PC-9 (cell line): Measurements from ENCODE around the gene NUTF2. TPM values are rescaled to one million over a fixed set of nuclear protein-coding genes. Genes with fewer than 3 reads are reported as not detected.

Source experiments
- BruUV-seq: library from RNA; stranded (reverse); fragments of 400-500 nt; replicated peaks from 2 replicates; lab custom pipeline; 2021; lab: Mats Ljungman, UMichigan
- CTCF ChIA-PET: fragments of 300-600 bp; sonication (Branson Sonifier 250); formaldehyde crosslinking; loops from one replicate; lab custom pipeline; 2022; ENCODE audit warnings: antibody characterized with exemption; lab: Charles Lee
- POLR2A ChIA-PET: fragments of 300-600 bp; sonication (Branson Sonifier 250); formaldehyde crosslinking; loops from one replicate; lab custom pipeline; 2022; ENCODE audit warnings: antibody characterized with exemption; ENCODE audit not compliant: unreplicated experiment; lab: Charles Lee
- DNase-seq, 2 experiments: peaks; one replicate each; pipeline versions ENCODE4 v3.0.0 to v3.0.0-alpha.2; 2015 to 2022; ENCODE audit warnings: mixed read lengths in 1 of 2
- H2AFZ ChIP-seq: fragments of 200-600 bp; sonication (generic); 2 replicates; pipeline ENCODE4 v1.8.1; 2017; ENCODE audit warnings: antibody characterized with exemption
- H3F3A ChIP-seq: fragments of 200-600 bp; sonication (generic); 2 replicates; pipeline ENCODE4 v1.8.1; 2017; ENCODE audit warnings: antibody characterized with exemption, mild to moderate bottlenecking, low read depth; ENCODE audit not compliant: insufficient read depth
- H3K27ac ChIP-seq: fragments of 200-600 bp; sonication (generic); 2 replicates; pipeline ENCODE4 v1.6.1; 2016; ENCODE audit warnings: mixed run types
- H3K27me3 ChIP-seq: fragments of 200-600 bp; sonication (generic); 2 replicates; pipeline ENCODE4 v1.6.1; 2016; ENCODE audit warnings: low read depth, mixed run types; ENCODE audit not compliant: insufficient read depth
- H3K36me3 ChIP-seq: fragments of 200-600 bp; sonication (generic); 2 replicates; pipeline ENCODE4 v1.6.1; 2016; ENCODE audit warnings: low read depth, mixed run types
- H3K4me1 ChIP-seq: fragments of 200-600 bp; sonication (generic); replicated peaks from 2 replicates; pipeline ENCODE4 v1.6.1; 2016; ENCODE audit warnings: mixed run types; ENCODE audit not compliant: insufficient read depth
- H3K4me2 ChIP-seq: fragments of 200-600 bp; sonication (generic); 2 replicates; pipeline ENCODE4 v1.6.1; 2017; ENCODE audit warnings: mixed run types
- H3K4me3 ChIP-seq: fragments of 200-600 bp; sonication (generic); 2 replicates; pipeline ENCODE4 v1.6.1; 2016; ENCODE audit warnings: mixed run types
- H3K79me2 ChIP-seq: fragments of 200-600 bp; sonication (generic); 2 replicates; pipeline ENCODE4 v1.6.1; 2017; ENCODE audit warnings: low read depth, mixed run types
- H3K9me2 ChIP-seq: fragments of 200-600 bp; sonication (generic); 2 replicates; pipeline ENCODE4 v1.8.1; 2017; ENCODE audit warnings: mild to moderate bottlenecking; ENCODE audit not compliant: insufficient read depth
- H3K9me3 ChIP-seq: fragments of 200-600 bp; sonication (generic); 2 replicates; pipeline ENCODE4 v1.8.1; 2016; ENCODE audit warnings: low read depth; ENCODE audit not compliant: insufficient read depth
- H4K20me1 ChIP-seq: fragments of 200-600 bp; sonication (generic); 2 replicates; pipeline ENCODE4 v1.8.1; 2017; ENCODE audit not compliant: insufficient read depth
- EZH2 ChIP-seq: fragments of 200-600 bp; sonication (generic); IDR thresholded peaks from 2 replicates; pipeline ENCODE4 v1.8.0; 2017; ENCODE audit warnings: antibody characterized with exemption, low read depth
- intact Hi-C: fragments of 100-400 bp; cut with micrococcal nuclease; formaldehyde crosslinking; loops from one replicate; pipeline ENCODE4 v1.10.0; 2022; ENCODE audit not compliant: unreplicated experiment
- total RNA-seq: library from RNA; stranded (reverse); gene quantifications from 2 replicates; pipeline ENCODE4 v1.2.3, GENCODE V29; 2021
- TF ChIP-seq, protein P1 (sequence below): fragments of 200-600 bp; sonication (generic); conservative IDR thresholded peaks from 2 replicates; pipeline ENCODE4 v1.6.1; 2017; ENCODE audit warnings: mixed run types, antibody characterized with exemption, mild to moderate bottlenecking, moderate library complexity

NUTF2 gene
- total RNA-seq, 1 experiment from 2014 or later, result 147 TPM

DNA sequence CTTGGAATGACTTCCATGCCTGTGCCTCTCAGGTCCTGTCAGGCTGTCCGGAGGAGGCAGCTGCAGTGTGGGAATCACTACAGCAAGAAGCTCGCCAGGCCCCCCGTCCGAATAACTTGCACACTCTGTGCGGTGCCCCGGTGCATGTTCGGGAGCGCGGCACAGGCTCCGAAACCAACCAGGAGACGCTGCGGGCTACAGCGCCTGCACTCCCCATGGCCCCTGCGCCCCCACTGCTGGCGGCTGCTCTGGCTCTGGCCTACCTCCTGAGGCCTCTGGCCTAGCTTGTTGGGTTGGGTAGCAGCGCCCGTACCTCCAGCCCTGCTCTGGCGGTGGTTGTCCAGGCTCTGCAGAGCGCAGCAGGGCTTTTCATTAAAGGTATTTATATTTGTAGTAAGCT, 39.2 kb downstream of the NUTF2 start:
- CTCF ChIA-PET, result no interaction called here
- TF ChIP-seq, protein P1, sequence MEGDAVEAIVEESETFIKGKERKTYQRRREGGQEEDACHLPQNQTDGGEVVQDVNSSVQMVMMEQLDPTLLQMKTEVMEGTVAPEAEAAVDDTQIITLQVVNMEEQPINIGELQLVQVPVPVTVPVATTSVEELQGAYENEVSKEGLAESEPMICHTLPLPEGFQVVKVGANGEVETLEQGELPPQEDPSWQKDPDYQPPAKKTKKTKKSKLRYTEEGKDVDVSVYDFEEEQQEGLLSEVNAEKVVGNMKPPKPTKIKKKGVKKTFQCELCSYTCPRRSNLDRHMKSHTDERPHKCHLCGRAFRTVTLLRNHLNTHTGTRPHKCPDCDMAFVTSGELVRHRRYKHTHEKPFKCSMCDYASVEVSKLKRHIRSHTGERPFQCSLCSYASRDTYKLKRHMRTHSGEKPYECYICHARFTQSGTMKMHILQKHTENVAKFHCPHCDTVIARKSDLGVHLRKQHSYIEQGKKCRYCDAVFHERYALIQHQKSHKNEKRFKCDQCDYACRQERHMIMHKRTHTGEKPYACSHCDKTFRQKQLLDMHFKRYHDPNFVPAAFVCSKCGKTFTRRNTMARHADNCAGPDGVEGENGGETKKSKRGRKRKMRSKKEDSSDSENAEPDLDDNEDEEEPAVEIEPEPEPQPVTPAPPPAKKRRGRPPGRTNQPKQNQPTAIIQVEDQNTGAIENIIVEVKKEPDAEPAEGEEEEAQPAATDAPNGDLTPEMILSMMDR, result no peak
- no peak for TF ChIP-seq EZH2
- Histone ChIP-seq H3F3A (peaks cover 5% of the 10 kb centered on the region; the same call in 1 of the 2 replicates), H3K9me3 (no peaks in the 10 kb centered on the region), H3K4me3 (no peak overlapping the region), H3K36me3 (peaks cover 4% of the 10 kb centered on the region; the same call in 1 of the 2 replicates), H3K27me3 (no peaks in the 10 kb centered on the region), H3K9me2 (no peaks in the 10 kb centered on the region), H2AFZ (no peak overlapping the region), H3K4me1 (no peaks in the 10 kb centered on the region), H3K4me2 (no peak overlapping the region), H3K79me2 (no peaks in the 10 kb centered on the region), H4K20me1 (no peaks in the 10 kb centered on the region), H3K27ac (no peak overlapping the region)
- no peak for DNase-seq
- intact Hi-C loops, result no loop called here
- POLR2A ChIA-PET, result no interaction called here
- BruUV-seq, result no TSS peak

DNA sequence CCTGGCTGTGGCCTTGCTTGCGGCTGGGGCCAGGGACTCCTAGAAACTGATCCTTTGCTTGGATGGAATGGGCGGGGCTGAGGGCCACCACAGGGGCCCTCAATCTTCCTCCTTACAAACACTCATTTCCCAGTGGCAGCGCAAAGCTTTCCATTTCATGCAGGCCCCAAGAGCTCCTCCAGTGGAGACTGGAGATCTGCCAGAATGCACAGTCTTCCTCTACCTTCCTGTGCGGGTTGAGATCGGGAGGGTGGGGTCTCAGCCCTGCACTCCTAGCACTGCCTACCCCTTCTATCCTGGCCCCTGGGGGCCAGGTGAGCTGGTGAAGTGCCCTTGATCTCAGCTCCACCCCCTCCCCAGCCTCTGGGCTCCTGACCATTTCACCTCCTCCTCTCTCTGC, 39.7 kb downstream of the NUTF2 start:
- Histone ChIP-seq H3K4me3 (no peak overlapping the region), H3K79me2 (no peaks in the 10 kb centered on the region), H3K9me3 (no peaks in the 10 kb centered on the region), H3K27ac (no peak overlapping the region), H3K27me3 (no peaks in the 10 kb centered on the region), H4K20me1 (no peaks in the 10 kb centered on the region), H3K36me3 (peaks cover 4% of the 10 kb centered on the region; the same call in 1 of the 2 replicates), H3F3A (peaks cover 5% of the 10 kb centered on the region; the same call in 1 of the 2 replicates), H3K9me2 (no peaks in the 10 kb centered on the region), H3K4me2 (no peak overlapping the region), H2AFZ (no peak overlapping the region), H3K4me1 (no peaks in the 10 kb centered on the region)
- DNase-seq, result no peak
- CTCF ChIA-PET, result no interaction called here
- TF ChIP-seq EZH2, result no peak
- TF ChIP-seq, protein P1, result no peak
- intact Hi-C loops, result no loop called here
- POLR2A ChIA-PET, result no interaction called here
- BruUV-seq, result no TSS peak

DNA sequence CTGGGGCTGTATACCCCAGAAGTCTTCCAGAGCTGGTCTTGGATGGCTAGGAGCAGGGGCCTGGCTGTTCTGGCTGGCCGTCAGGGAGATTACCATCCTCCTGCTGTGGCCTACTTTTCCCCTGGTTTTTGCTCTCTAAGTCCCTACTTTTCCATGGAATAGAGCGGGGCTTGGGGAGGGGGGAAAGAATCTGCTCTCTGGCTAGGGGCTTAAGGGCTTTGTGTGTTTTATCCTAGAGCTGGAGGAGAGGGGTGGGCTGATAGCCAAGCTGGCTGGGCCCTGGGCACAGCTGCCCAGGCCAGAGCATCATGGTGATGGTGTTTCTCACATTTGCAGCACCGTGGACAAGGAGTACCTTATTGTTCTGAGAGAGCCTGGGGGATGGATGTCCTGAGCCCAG, 41.6 kb downstream of the NUTF2 start:
- Histone ChIP-seq H3K9me3 (no peaks in the 10 kb centered on the region), H4K20me1 (no peaks in the 10 kb centered on the region), H3K4me2 (no peak overlapping the region), H3K79me2 (peaks cover 2% of the 10 kb centered on the region), H2AFZ (no peak overlapping the region), H3K9me2 (no peaks in the 10 kb centered on the region), H3K4me3 (no peak overlapping the region), H3K27me3 (no peaks in the 10 kb centered on the region), H3K36me3 (no peaks in the 10 kb centered on the region), H3K4me1 (peaks cover 5% of the 10 kb centered on the region; the same call in 1 of the 2 replicates), H3F3A (peaks cover 10% of the 10 kb centered on the region; the same call in 1 of the 2 replicates), H3K27ac (no peak overlapping the region)
- no peak for TF ChIP-seq EZH2
- TF ChIP-seq, protein P1, result no peak
- no peak for DNase-seq
- no TSS peak for BruUV-seq
- intact Hi-C loops, result no loop called here
- CTCF ChIA-PET, result no interaction called here
- POLR2A ChIA-PET, result interaction anchor here (0.7 to 0.9 kb wide), 2 partner anchors 82 to 332 kb away, joined by 10 read pairs; partner anchors contain the start of genes RANBP10 and TSNAXIP1
